ENCODE results near the gene CD209.

Gene CD209

DNA sequence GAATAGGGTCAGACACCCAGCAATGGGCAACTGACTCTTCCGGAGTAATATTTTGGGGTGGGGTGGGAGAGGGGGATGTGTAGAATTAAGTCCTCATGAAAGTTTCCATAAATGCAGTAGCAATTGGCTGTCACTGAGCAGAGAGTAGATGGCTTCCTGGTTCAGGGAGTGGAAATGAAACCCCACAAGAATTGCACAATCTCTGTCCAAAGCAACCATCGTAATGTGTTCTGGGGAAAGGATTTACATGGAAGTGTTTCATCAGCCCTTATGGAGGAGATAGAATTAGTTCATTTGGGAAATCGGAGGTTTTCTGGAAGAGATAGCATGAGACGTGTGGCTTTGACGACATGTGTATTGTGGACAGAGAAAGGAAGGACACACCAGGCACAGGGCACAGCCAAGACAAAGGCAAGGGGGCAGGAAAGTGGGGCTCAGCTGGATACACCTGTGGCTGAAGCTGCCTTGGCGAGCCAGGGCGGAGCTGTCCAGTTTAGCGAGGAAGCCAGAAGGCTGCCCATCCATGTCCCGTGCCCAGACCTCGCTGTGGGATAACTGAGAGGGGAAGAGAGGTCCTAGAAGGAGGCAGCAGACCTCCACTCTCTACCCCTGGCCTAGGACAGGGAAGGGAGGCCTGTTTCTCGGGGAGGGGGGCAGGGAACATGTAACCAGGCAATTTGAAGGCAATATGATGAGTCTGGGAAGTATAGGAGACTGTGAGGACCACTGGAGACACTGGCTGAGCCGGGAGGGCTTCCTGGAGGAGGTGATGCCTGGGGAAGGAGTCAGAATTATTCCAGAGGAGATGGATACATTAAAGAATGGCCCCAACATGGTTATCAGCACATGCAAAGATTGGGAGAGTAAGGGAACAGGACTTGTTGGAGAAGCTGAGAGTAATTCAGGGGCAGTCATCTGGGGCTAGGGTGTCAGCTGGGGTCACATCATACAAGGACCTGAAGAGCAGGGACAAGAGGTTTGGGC lies 12.8 kb downstream of the CD209 start:
- peaks cover 21% of the 10 kb centered on the region for H3K27me3 ChIP-seq (replicated peaks)
- no peak overlapping the region for H3K4me3 ChIP-seq (ENCODE audit: low read depth, low read length)
- H3K36me3 ChIP-seq (replicated peaks) = no peaks in the 10 kb centered on the region
- in situ Hi-C loops (cut with HindIII; ENCODE audit: low pct_ligation_motif_present, low sequenced_read_pairs) = no loop called here
- TF ChIP-seq, protein P1, sequence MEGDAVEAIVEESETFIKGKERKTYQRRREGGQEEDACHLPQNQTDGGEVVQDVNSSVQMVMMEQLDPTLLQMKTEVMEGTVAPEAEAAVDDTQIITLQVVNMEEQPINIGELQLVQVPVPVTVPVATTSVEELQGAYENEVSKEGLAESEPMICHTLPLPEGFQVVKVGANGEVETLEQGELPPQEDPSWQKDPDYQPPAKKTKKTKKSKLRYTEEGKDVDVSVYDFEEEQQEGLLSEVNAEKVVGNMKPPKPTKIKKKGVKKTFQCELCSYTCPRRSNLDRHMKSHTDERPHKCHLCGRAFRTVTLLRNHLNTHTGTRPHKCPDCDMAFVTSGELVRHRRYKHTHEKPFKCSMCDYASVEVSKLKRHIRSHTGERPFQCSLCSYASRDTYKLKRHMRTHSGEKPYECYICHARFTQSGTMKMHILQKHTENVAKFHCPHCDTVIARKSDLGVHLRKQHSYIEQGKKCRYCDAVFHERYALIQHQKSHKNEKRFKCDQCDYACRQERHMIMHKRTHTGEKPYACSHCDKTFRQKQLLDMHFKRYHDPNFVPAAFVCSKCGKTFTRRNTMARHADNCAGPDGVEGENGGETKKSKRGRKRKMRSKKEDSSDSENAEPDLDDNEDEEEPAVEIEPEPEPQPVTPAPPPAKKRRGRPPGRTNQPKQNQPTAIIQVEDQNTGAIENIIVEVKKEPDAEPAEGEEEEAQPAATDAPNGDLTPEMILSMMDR (IDR thresholded peaks at IDR 0.05; ENCODE audit: low read depth, low read length, missing control alignments) = no peak
- no peak for DNase-seq
- H3K27ac ChIP-seq = no peak overlapping the region

- DNase-seq = no peak
- peaks cover 29% of the 10 kb centered on the region for H3K27me3 ChIP-seq (replicated peaks)
- no peaks in the 10 kb centered on the region for H3K36me3 ChIP-seq (replicated peaks)
- H3K4me3 ChIP-seq (ENCODE audit: low read depth, low read length) = no peak overlapping the region
- in situ Hi-C loops (cut with HindIII; ENCODE audit: low pct_ligation_motif_present, low sequenced_read_pairs) = no loop called here
- H3K27ac ChIP-seq = no peak overlapping the region
- TF ChIP-seq, protein P1 (IDR thresholded peaks at IDR 0.05; ENCODE audit: low read depth, low read length, missing control alignments) = no peak
Observed at GRCh38 chr19:7733376-7733775, 14.0 kb downstream of the CD209 start.

GRCh38 chr19:7732045-7732444 lies 15.3 kb downstream of the CD209 start, which contains the start of gene CLEC4G:
CLEC4G (minus strand) TSS chr19:7732110; CDS start chr19:7732102, 8 bp downstream.
- no peak within 1 kb of the TSS for H3K4me3 ChIP-seq (ENCODE audit: low read depth, low read length)
- no peaks in the 10 kb centered on the region for H3K36me3 ChIP-seq (replicated peaks)
- TF ChIP-seq, protein P1 (IDR thresholded peaks at IDR 0.05; ENCODE audit: low read depth, low read length, missing control alignments) = no peak
- in situ Hi-C loops (cut with HindIII; ENCODE audit: low pct_ligation_motif_present, low sequenced_read_pairs) = no loop called here
- peaks cover 32% of the 10 kb centered on the region for H3K27me3 ChIP-seq (replicated peaks)
- DNase-seq = no peak
- H3K27ac ChIP-seq = no peak within 1 kb of the TSS

DNA sequence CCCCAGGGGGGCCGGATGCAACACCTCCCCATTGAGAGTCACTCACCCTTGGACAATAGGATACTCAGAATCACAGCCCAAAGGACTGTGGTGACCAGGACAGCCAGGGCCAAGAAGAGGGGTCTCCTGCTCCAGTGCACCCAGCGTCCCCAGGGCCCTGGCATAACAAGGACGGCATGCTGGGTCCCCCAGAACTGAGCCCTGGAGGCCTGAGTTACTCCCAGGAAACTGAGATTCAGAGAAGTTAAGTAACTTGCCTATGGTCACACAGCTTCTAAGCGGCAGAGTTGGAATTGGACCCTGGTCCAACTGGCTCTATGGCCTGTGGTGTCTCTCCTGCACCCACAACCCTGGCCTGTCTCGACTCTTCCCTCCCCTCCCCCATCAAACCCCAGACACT lies 15.7 kb downstream of the CD209 start:
- no peak overlapping the region for H3K4me3 ChIP-seq (ENCODE audit: low read depth, low read length)
- no peak for DNase-seq
- no peaks in the 10 kb centered on the region for H3K36me3 ChIP-seq (replicated peaks)
- H3K27ac ChIP-seq = no peak overlapping the region
- H3K27me3 ChIP-seq (replicated peaks) = peaks cover 32% of the 10 kb centered on the region
- TF ChIP-seq, protein P1 (IDR thresholded peaks at IDR 0.05; ENCODE audit: low read depth, low read length, missing control alignments) = no peak
- in situ Hi-C loops (cut with HindIII; ENCODE audit: low pct_ligation_motif_present, low sequenced_read_pairs) = no loop called here

DNA sequence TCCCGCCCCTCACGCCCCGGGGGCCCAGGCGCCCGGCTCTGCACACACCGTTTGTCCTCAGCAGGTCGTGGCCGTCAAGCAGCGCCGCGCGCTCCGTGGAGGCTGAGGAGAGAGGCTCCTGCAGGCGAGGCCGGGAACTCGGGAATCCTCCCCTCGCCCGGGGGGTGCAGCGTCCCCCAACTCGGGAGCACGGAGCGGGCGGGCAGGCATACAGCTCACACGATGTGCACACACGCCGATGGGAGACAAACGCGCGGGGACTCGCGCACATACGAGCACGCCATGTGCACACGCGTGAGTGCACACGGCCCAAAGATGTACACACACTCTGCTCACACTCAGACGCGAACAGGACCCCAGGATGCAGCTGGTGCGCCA lies 16.1 kb downstream of the CD209 start:
- Histone ChIP-seq H3K36me3 (replicated peaks) (no peaks in the 10 kb centered on the region), H3K27ac (no peak overlapping the region), H3K4me3 (ENCODE audit: low read depth, low read length) (no peak overlapping the region), H3K27me3 (replicated peaks) (peaks cover 32% of the 10 kb centered on the region)
- in situ Hi-C loops (cut with HindIII; ENCODE audit: low pct_ligation_motif_present, low sequenced_read_pairs) = no loop called here
- DNase-seq = no peak
- TF ChIP-seq, protein P1 (IDR thresholded peaks at IDR 0.05; ENCODE audit: low read depth, low read length, missing control alignments) = no peak
